Mesenchymal stem cell (in vitro differentiated cells and primary cell): ENCODE results near the gene CRYGN. TPM values are rescaled to one million over a fixed set of nuclear protein-coding genes. Genes with fewer than 3 reads are reported as not detected.

ENCODE experiments used
- DNase-seq: peaks from one replicate; pipeline ENCODE4 v3.0.0-alpha.2; 2013
- H2AFZ ChIP-seq: one replicate; pipeline ENCODE4 v1.6.1; 2013; ENCODE audit warnings: low read depth, mild to moderate bottlenecking, control low read depth, inconsistent platforms, low read length, moderate library complexity
- H2AK5ac ChIP-seq: 2 replicates; pipeline ENCODE4 v1.6.1; 2013; ENCODE audit warnings: low read length, moderate library complexity, mild to moderate bottlenecking, inconsistent platforms; ENCODE audit not compliant: severe bottlenecking
- H2BK120ac ChIP-seq: one replicate; pipeline ENCODE4 v1.6.1; 2013; ENCODE audit warnings: low read depth, mild to moderate bottlenecking, inconsistent platforms, low read length, moderate library complexity
- H2BK12ac ChIP-seq, 2 experiments: one replicate each; pipeline ENCODE4 v1.6.1; 2013; ENCODE audit warnings: inconsistent platforms in 2 of 2, low read length in 2 of 2, mild to moderate bottlenecking in 2 of 2, moderate library complexity in 2 of 2, control low read depth in 1 of 2
- H2BK15ac ChIP-seq: one replicate; pipeline ENCODE4 v1.6.1; 2013; ENCODE audit warnings: mild to moderate bottlenecking, low read depth, inconsistent platforms; ENCODE audit not compliant: poor library complexity, severe bottlenecking
- H2BK5ac ChIP-seq: 2 replicates; pipeline ENCODE4 v1.6.1; 2013; ENCODE audit warnings: low read depth, mild to moderate bottlenecking, low read length, control low read depth, inconsistent platforms; ENCODE audit not compliant: poor library complexity, severe bottlenecking
- H3K14ac ChIP-seq, 2 experiments: one replicate each; pipeline ENCODE4 v1.6.1; 2013; ENCODE audit warnings: inconsistent platforms in 2 of 2, low read length in 2 of 2, control low read depth in 1 of 2, mild to moderate bottlenecking in 1 of 2, moderate library complexity in 1 of 2
- H3K18ac ChIP-seq, 2 experiments: one replicate each; pipeline ENCODE4 v1.6.1; 2013; ENCODE audit warnings: inconsistent platforms in 2 of 2, low read length in 2 of 2, control low read depth in 1 of 2, low read depth in 1 of 2, mild to moderate bottlenecking in 1 of 2
- H3K23ac ChIP-seq, 2 experiments: one replicate each; pipeline ENCODE4 v1.6.1; 2013; ENCODE audit warnings: inconsistent platforms in 2 of 2, low read length in 2 of 2, mild to moderate bottlenecking in 2 of 2, moderate library complexity in 2 of 2, control low read depth in 1 of 2
- H3K27ac ChIP-seq: 2 replicates; pipeline ENCODE4 v1.5.1; 2013; ENCODE audit warnings: mild to moderate bottlenecking, moderate library complexity, low read length, control low read depth, inconsistent platforms; ENCODE audit not compliant: poor library complexity, severe bottlenecking
- H3K27me3 ChIP-seq, 2 experiments: 2 replicates each; pipeline versions ENCODE4 v1.6.1 to v1.7.0; 2013; ENCODE audit warnings: low read length in 2 of 2, mild to moderate bottlenecking in 2 of 2, moderate library complexity in 2 of 2, control low read depth in 1 of 2, inconsistent platforms in 1 of 2; ENCODE audit not compliant: control insufficient read depth in 1 of 2, insufficient read depth in 1 of 2
- H3K36me3 ChIP-seq, 2 experiments: 2 replicates each; pipeline versions ENCODE4 v1.6.1 to v1.7.0; 2013; ENCODE audit warnings: low read length in 2 of 2, control low read depth in 1 of 2, inconsistent platforms in 1 of 2, low read depth in 1 of 2, mild to moderate bottlenecking in 1 of 2; ENCODE audit not compliant: insufficient read depth in 2 of 2, control insufficient read depth in 1 of 2
- H3K4ac ChIP-seq, 2 experiments: one replicate each; pipeline ENCODE4 v1.6.1; 2013; ENCODE audit warnings: inconsistent platforms in 2 of 2, low read length in 2 of 2, mild to moderate bottlenecking in 2 of 2, moderate library complexity in 2 of 2, control low read depth in 1 of 2, low read depth in 1 of 2
- H3K4me1 ChIP-seq: 2 replicates; pipeline ENCODE4 v1.6.1; 2013; ENCODE audit warnings: low read depth, low read length, control low read depth; ENCODE audit not compliant: control insufficient read depth, insufficient read depth
- H3K4me2 ChIP-seq: 2 replicates; pipeline ENCODE4 v1.6.1; 2013; ENCODE audit warnings: low read length, mild to moderate bottlenecking, inconsistent platforms; ENCODE audit not compliant: poor library complexity, severe bottlenecking
- H3K4me3 ChIP-seq, 2 experiments: 2 replicates each; pipeline versions ENCODE4 v1.5.1 to v1.7.0; 2013; ENCODE audit warnings: low read length in 2 of 2, mild to moderate bottlenecking in 2 of 2, control low read depth in 1 of 2, low read depth in 1 of 2; ENCODE audit not compliant: insufficient read depth in 1 of 2
- H3K79me1 ChIP-seq: replicated peaks from 2 replicates; pipeline ENCODE4 v1.6.1; 2013; ENCODE audit warnings: mild to moderate bottlenecking, control low read depth, low read length, inconsistent platforms; ENCODE audit not compliant: poor library complexity, severe bottlenecking
- H3K9ac ChIP-seq: 2 replicates; pipeline ENCODE4 v1.7.0; 2013; ENCODE audit warnings: mild to moderate bottlenecking, low read length, moderate library complexity
- H3K9me3 ChIP-seq: 2 replicates; pipeline ENCODE4 v1.7.0; 2013; ENCODE audit warnings: mild to moderate bottlenecking, low read length; ENCODE audit not compliant: control insufficient read depth
- H4K8ac ChIP-seq: one replicate; pipeline ENCODE4 v1.6.1; 2013; ENCODE audit warnings: inconsistent platforms, mild to moderate bottlenecking, low read length, moderate library complexity
- H4K91ac ChIP-seq: one replicate; pipeline ENCODE4 v1.6.1; 2013; ENCODE audit warnings: mild to moderate bottlenecking, low read length, inconsistent platforms
- WGBS: methylation state at CpG from one replicate; pipeline ENCODE4 v1.1.7; 2013; ENCODE audit warnings: mixed read lengths; 5-methylcytosine and 5-hydroxymethylcytosine counted together
- polyA plus RNA-seq, 2 experiments: library from polyadenylated mRNA; stranded (reverse); fragments of 200-250 nt; gene quantifications; one replicate each; pipeline ENCODE4 v1.2.3, GENCODE V29; 2013

CRYGN gene
- polyA plus RNA-seq (2013, experiment 1 of 2), result not detected
- polyA plus RNA-seq (2013, experiment 2 of 2), result not detected

DNA sequence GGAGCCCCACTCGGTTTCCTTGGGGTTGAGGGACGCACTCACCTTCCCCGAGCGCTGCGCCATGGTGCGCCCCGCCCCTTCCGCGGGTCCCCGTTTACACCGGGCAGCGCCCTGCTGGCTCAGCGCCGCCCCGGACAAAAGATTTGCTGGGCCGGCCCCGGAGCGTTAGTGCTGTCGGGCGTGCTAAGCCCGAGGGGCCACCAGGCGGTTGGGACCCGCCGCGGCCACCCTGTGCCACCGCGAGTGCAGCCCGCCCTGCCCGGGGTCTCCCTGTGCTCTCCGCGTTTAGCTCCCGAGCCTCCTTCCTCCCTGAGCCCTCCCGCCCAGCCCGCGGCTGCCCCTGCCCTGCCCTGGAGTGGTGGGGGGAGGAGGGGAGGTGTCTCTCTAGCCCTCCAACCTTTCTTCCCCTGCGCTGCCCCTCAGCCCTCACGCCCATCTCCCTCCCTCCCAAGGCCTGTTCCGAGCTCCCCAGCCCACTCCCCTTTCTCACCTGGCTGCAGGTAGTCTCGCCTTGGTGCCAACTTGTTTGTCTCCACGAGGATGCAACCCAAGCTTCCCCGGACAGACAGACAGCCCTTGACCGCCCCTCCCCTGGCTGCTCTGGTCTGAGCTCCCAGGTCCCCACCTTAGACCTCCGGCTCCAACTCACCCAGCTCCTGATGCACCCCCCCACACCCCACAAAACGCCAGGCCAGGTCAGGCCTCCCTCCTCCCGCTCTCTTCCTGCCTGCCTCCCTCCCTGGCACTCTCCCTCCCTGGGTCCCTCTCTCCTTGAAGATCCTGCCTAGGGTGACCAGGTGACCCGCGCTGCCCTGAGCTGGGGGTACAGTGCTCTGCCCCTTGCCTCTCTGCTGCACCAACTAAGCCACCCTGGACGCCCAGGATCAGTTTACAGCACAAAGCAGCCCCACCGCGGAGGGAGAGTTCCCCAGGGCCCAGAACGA, at the start of gene CRYGN:
Gene CRYGN, minus strand, starts transcription at position 287 of the 944 bp plus-strand sequence. Its CDS starts 224 bp downstream, at position 63.
- H2AK5ac ChIP-seq, result no peak within 1 kb of the TSS
- H2BK12ac ChIP-seq, result peak within 1 kb of the TSS in 1 of 2 experiments; percentile 29
- H3K4me2 ChIP-seq, result peak within 1 kb of the TSS; percentile 77
- H3K9ac ChIP-seq, result peak within 1 kb of the TSS; percentile 67
- H3K14ac ChIP-seq, result peak within 1 kb of the TSS in 1 of 2 experiments; percentile 4
- H4K8ac ChIP-seq, result no peak within 1 kb of the TSS
- H3K27ac ChIP-seq, result no peak within 1 kb of the TSS
- no peak within 1 kb of the TSS for H3K18ac ChIP-seq
- peak within 1 kb of the TSS; percentile 17 to 29 for H3K4me3 ChIP-seq
- H3K4me1 ChIP-seq, result peaks cover 16% of the 10 kb centered on the region
- no peak within 1 kb of the TSS for H2BK5ac ChIP-seq
- peak within 1 kb of the TSS in 1 of 2 experiments; percentile 48 for H3K23ac ChIP-seq
- H3K27me3 ChIP-seq, result peaks cover 5 to 28% of the 10 kb centered on the region in 2 experiments
- H2BK15ac ChIP-seq, result peak within 1 kb of the TSS; percentile 82
- no peak within 1 kb of the TSS for H2AFZ ChIP-seq
- H3K79me1 ChIP-seq, result no peaks in the 10 kb centered on the region
- DNase-seq, result no peak
- no peak within 1 kb of the TSS for H3K4ac ChIP-seq
- no peak within 1 kb of the TSS for H2BK120ac ChIP-seq
- WGBS, result 10% methylated on average over 35 of the region's 51 CpGs
- H4K91ac ChIP-seq, result no peak within 1 kb of the TSS
- H3K9me3 ChIP-seq, result no peaks in the 10 kb centered on the region
- H3K36me3 ChIP-seq, result no peaks in the 10 kb centered on the region

DNA sequence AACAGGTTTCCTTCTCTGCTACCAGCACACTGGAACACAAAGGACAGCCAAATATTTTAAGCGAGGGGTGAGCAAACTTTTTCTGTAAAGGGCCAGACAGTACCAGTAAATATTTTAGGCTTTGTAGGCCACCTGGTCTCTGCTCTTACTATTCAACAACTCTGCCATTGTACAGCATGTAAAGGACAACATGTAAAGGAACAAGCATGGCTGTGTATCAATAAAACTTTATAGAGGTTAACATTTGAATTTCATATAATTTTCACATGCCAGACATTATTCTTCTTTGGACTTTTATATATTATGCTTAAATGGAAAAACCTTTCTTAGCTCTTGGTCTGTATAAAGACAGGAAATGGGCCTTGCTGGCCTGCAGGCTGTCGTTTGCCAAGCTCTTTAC, 49.6 kb upstream of the CRYGN start:
- Histone ChIP-seq H2AK5ac (peak overlapping the region; percentile 82), H3K18ac (no peak overlapping the region), H4K8ac (no peak overlapping the region), H3K27me3 (no peaks in the 10 kb centered on the region), H3K79me1 (peaks cover 19% of the 10 kb centered on the region), H3K4ac (no peak overlapping the region), H2BK120ac (no peak overlapping the region), H3K4me3 (no peak overlapping the region), H3K27ac (peak overlapping the region; percentile 61), H2AFZ (no peak overlapping the region), H3K23ac (no peak overlapping the region), H3K9me3 (no peaks in the 10 kb centered on the region), H2BK5ac (no peak overlapping the region), H4K91ac (no peak overlapping the region), H2BK15ac (no peak overlapping the region), H3K9ac (no peak overlapping the region), H2BK12ac (no peak overlapping the region), H3K14ac (no peak overlapping the region), H3K4me2 (no peak overlapping the region), H3K4me1 (peaks cover 7% of the 10 kb centered on the region), H3K36me3 (peaks cover 9 to 60% of the 10 kb centered on the region in 2 experiments)
- no peak for DNase-seq
- WGBS, result 70% methylated on average over 2 of the region's 2 CpGs

DNA sequence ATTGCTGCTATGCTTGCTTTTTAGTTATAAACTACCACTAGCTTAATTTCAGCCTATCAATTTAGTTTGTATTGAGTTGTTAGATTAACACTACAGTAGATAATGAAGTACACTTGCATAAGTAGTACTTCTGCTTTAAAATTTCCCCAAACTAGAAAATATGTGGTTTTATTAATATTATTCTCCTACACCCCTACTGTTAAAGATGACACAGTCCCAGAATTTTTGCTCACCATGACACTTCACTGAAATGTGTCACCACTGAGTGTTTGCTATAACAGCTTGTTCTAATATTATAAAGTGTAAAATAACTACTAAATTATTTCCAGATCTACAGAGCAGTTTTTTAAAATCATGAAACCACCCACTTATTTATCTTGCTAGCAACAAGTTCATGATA, 48.2 kb upstream of the CRYGN start:
- no peak overlapping the region for H2AFZ ChIP-seq
- H3K4ac ChIP-seq, result no peak overlapping the region
- no peak overlapping the region for H3K14ac ChIP-seq
- no peak overlapping the region for H3K4me3 ChIP-seq
- H3K79me1 ChIP-seq, result peaks cover 21% of the 10 kb centered on the region
- no peak overlapping the region for H3K23ac ChIP-seq
- no peak overlapping the region for H3K27ac ChIP-seq
- H2AK5ac ChIP-seq, result no peak overlapping the region
- no peak overlapping the region for H3K9ac ChIP-seq
- no peak overlapping the region for H3K18ac ChIP-seq
- no peak overlapping the region for H4K8ac ChIP-seq
- no peak overlapping the region for H3K4me2 ChIP-seq
- H4K91ac ChIP-seq, result no peak overlapping the region
- no peak overlapping the region for H2BK15ac ChIP-seq
- H3K9me3 ChIP-seq, result no peaks in the 10 kb centered on the region
- no peak overlapping the region for H2BK120ac ChIP-seq
- no peak overlapping the region for H2BK5ac ChIP-seq
- DNase-seq, result no peak
- no peaks in the 10 kb centered on the region for H3K27me3 ChIP-seq
- no peak overlapping the region for H2BK12ac ChIP-seq
- H3K4me1 ChIP-seq, result peaks cover 5% of the 10 kb centered on the region
- peaks cover 13 to 73% of the 10 kb centered on the region in 2 experiments for H3K36me3 ChIP-seq

DNA sequence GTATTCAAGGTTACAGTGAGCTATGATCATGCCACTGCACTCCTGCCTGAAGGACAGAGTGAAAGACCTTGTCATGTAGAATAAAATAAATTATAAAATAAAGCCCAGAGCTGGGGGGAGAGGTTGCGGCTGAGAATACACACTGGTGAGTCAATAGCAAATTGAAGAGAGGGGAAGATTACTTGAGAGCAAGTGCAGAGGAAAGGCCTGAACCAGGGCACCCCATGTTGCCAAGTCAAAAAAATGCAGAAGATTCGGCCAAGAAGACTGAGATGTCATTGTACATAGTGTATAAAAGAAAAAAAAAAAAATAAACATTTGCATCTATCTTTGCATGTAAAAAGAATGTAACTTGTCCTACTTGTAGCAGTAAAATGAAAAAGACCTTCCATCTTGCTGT, 47.3 kb upstream of the CRYGN start:
- Histone ChIP-seq H2BK5ac (no peak overlapping the region), H2BK12ac (no peak overlapping the region), H2AK5ac (no peak overlapping the region), H3K4me2 (no peak overlapping the region), H3K27me3 (no peaks in the 10 kb centered on the region), H3K9ac (no peak overlapping the region), H2BK120ac (no peak overlapping the region), H3K4me1 (peaks cover 3% of the 10 kb centered on the region), H3K79me1 (peaks cover 24% of the 10 kb centered on the region), H2AFZ (no peak overlapping the region), H3K4ac (no peak overlapping the region), H3K14ac (no peak overlapping the region), H3K9me3 (no peaks in the 10 kb centered on the region), H3K4me3 (no peak overlapping the region), H3K27ac (no peak overlapping the region), H2BK15ac (no peak overlapping the region), H3K18ac (no peak overlapping the region), H4K91ac (no peak overlapping the region), H4K8ac (no peak overlapping the region), H3K23ac (no peak overlapping the region), H3K36me3 (peaks cover 17 to 82% of the 10 kb centered on the region in 2 experiments)
- 100% methylated on average over 1 of the region's 2 CpGs for WGBS
- DNase-seq, result no peak
